HEK293 (cell line): ENCODE data around the gene GBGT1.

ENCODE experiments used
- CTCF ChIA-PET: fragments of 350-600 bp; formaldehyde crosslinking; extraction: SDS; loops from one replicate; lab custom pipeline; 2021; ENCODE audit warnings: antibody characterized with exemption; lab: Yijun Ruan, JAX
- POLR2A ChIA-PET: fragments of 300-600 bp; formaldehyde crosslinking; extraction: SDS; loops from one replicate; lab custom pipeline; 2020; ENCODE audit warnings: antibody characterized with exemption, inconsistent platforms; lab: Yijun Ruan, JAX
- H3K27ac ChIP-seq: fragments of 200-500 bp; sonication (Bioruptor generic); 2 replicates; pipeline ENCODE4 v1.5.1; 2014; ENCODE audit warnings: low read depth, low read length, control low read depth, inconsistent platforms; ENCODE audit errors: extremely low read depth
- H3K36me3 ChIP-seq, 2 experiments: fragments of 200-500 bp in 1 of 2; sonication (Bioruptor generic) in 1 of 2; 1 replicate in 1 of 2; 2 replicates in 1 of 2; pipeline ENCODE4 v1.5.1; 2014 to 2017; ENCODE audit warnings: inconsistent platforms in 2 of 2, low read length in 2 of 2; ENCODE audit not compliant: control insufficient read depth in 2 of 2, insufficient read depth in 1 of 2
- H3K4me1 ChIP-seq: fragments of 200-500 bp; sonication (Bioruptor generic); 2 replicates; pipeline ENCODE4 v1.5.1; 2014; ENCODE audit warnings: mild to moderate bottlenecking, low read length, inconsistent platforms; ENCODE audit not compliant: control insufficient read depth, insufficient read depth
- H3K4me3 ChIP-seq: 2 replicates; pipeline ENCODE4 v1.5.1; 2011; ENCODE audit warnings: low read depth, mild to moderate bottlenecking, control low read depth, low read length, moderate library complexity
- H3K9me3 ChIP-seq: fragments of 200-500 bp; sonication (Bioruptor generic); 2 replicates; pipeline ENCODE4 v1.5.1; 2014; ENCODE audit warnings: low read depth, low read length, inconsistent platforms; ENCODE audit not compliant: control insufficient read depth, insufficient read depth
- GFI1B ChIP-seq: fragments of 450-650 bp; formaldehyde crosslinking; IDR thresholded peaks from 2 replicates; pipeline ENCODE4 v1.5.1; 2016; ENCODE audit warnings: missing biosample characterization, missing genetic modification characterization
- INSM2 ChIP-seq: fragments of 450-650 bp; formaldehyde crosslinking; IDR thresholded peaks from 2 replicates; pipeline ENCODE4 v1.5.1; 2016; ENCODE audit warnings: missing biosample characterization, missing genetic modification characterization
- PRDM2 ChIP-seq: fragments of 450-650 bp; formaldehyde crosslinking; IDR thresholded peaks from 2 replicates; pipeline ENCODE4 v1.5.1; 2016; ENCODE audit warnings: missing biosample characterization, missing genetic modification characterization, borderline replicate concordance
- SCRT2 ChIP-seq: fragments of 450-650 bp; formaldehyde crosslinking; IDR thresholded peaks from 2 replicates; pipeline ENCODE4 v1.5.1; 2016; ENCODE audit warnings: missing biosample characterization, missing genetic modification characterization
- SP7 ChIP-seq: fragments of 450-650 bp; formaldehyde crosslinking; IDR thresholded peaks from 2 replicates; pipeline ENCODE4 v1.5.1; 2016; ENCODE audit warnings: missing biosample characterization, missing genetic modification characterization
- ZFP3 ChIP-seq: fragments of 450-650 bp; formaldehyde crosslinking; IDR thresholded peaks from 2 replicates; pipeline ENCODE4 v1.5.1; 2016; ENCODE audit warnings: low read depth, missing biosample characterization, missing genetic modification characterization
- ZNF132 ChIP-seq: fragments of 450-650 bp; formaldehyde crosslinking; IDR thresholded peaks from 2 replicates; pipeline ENCODE4 v1.5.1; 2017; ENCODE audit warnings: missing biosample characterization, missing genetic modification characterization, borderline replicate concordance
- ZNF133 ChIP-seq: fragments of 450-650 bp; formaldehyde crosslinking; IDR thresholded peaks from 2 replicates; pipeline ENCODE4 v1.5.1; 2016; ENCODE audit warnings: missing biosample characterization, missing genetic modification characterization
- ZNF155 ChIP-seq: fragments of 450-650 bp; formaldehyde crosslinking; IDR thresholded peaks from 2 replicates; pipeline ENCODE4 v1.5.1; 2016; ENCODE audit warnings: missing biosample characterization, missing genetic modification characterization
- ZNF16 ChIP-seq: fragments of 450-650 bp; formaldehyde crosslinking; IDR thresholded peaks from 2 replicates; pipeline ENCODE4 v1.5.1; 2016; ENCODE audit warnings: low read depth, missing biosample characterization, missing genetic modification characterization
- ZNF184 ChIP-seq: fragments of 450-650 bp; IDR thresholded peaks from 2 replicates; pipeline ENCODE4 v1.5.1; 2018; ENCODE audit warnings: missing biosample characterization, mild to moderate bottlenecking, missing genetic modification characterization
- ZNF211 ChIP-seq: fragments of 450-650 bp; formaldehyde crosslinking; IDR thresholded peaks from 2 replicates; pipeline ENCODE4 v1.5.1; 2016; ENCODE audit warnings: low read depth, missing biosample characterization, missing genetic modification characterization
- ZNF214 ChIP-seq: fragments of 450-650 bp; formaldehyde crosslinking; IDR thresholded peaks from 2 replicates; pipeline ENCODE4 v1.5.1; 2017; ENCODE audit warnings: missing biosample characterization, mild to moderate bottlenecking, missing genetic modification characterization, borderline replicate concordance
- ZNF324 ChIP-seq: fragments of 450-650 bp; formaldehyde crosslinking; IDR thresholded peaks from 2 replicates; pipeline ENCODE4 v1.5.1; 2016; ENCODE audit warnings: missing biosample characterization, missing genetic modification characterization
- ZNF423 ChIP-seq: fragments of 450-650 bp; formaldehyde crosslinking; IDR thresholded peaks from 2 replicates; pipeline ENCODE4 v1.5.1; 2016; ENCODE audit warnings: missing biosample characterization, missing genetic modification characterization
- ZNF514 ChIP-seq: fragments of 450-650 bp; formaldehyde crosslinking; IDR thresholded peaks from 2 replicates; pipeline ENCODE4 v1.5.1; 2016; ENCODE audit warnings: missing biosample characterization, missing genetic modification characterization
- ZNF555 ChIP-seq: fragments of 450-650 bp; formaldehyde crosslinking; conservative IDR thresholded peaks from 2 replicates; pipeline ENCODE4 v1.5.1; 2017; ENCODE audit warnings: missing biosample characterization, mild to moderate bottlenecking, missing genetic modification characterization, inconsistent platforms
- ZNF558 ChIP-seq: fragments of 450-650 bp; formaldehyde crosslinking; IDR thresholded peaks from 2 replicates; pipeline ENCODE4 v1.5.1; 2016; ENCODE audit warnings: missing biosample characterization, missing genetic modification characterization
- ZNF624 ChIP-seq: fragments of 450-650 bp; formaldehyde crosslinking; IDR thresholded peaks from 2 replicates; pipeline ENCODE4 v1.5.1; 2017; ENCODE audit warnings: missing biosample characterization, missing genetic modification characterization
- ZNF776 ChIP-seq: fragments of 450-650 bp; formaldehyde crosslinking; IDR thresholded peaks from 2 replicates; pipeline ENCODE4 v1.5.0; 2017; ENCODE audit warnings: missing biosample characterization, missing genetic modification characterization, borderline replicate concordance
- ZNF830 ChIP-seq: fragments of 450-650 bp; IDR thresholded peaks from 2 replicates; pipeline ENCODE4 v1.5.0; 2018; ENCODE audit warnings: missing biosample characterization, missing genetic modification characterization, low read depth, mild to moderate bottlenecking, moderate library complexity
- ZSCAN16 ChIP-seq: fragments of 450-650 bp; formaldehyde crosslinking; IDR thresholded peaks from 2 replicates; pipeline ENCODE4 v1.5.1; 2016; ENCODE audit warnings: missing biosample characterization, missing genetic modification characterization
- TF ChIP-seq, protein P1 (sequence below): fragments of 450-650 bp; formaldehyde crosslinking; IDR thresholded peaks from 2 replicates; pipeline ENCODE4 v1.5.0; 2017; ENCODE audit warnings: missing biosample characterization, missing genetic modification characterization, borderline replicate concordance
- TF ChIP-seq, protein P2 (sequence below): fragments of 450-650 bp; formaldehyde crosslinking; IDR thresholded peaks from 2 replicates; pipeline ENCODE4 v1.5.1; 2016; ENCODE audit warnings: missing biosample characterization, missing genetic modification characterization

The GBGT1 gene

GRCh38 chr9:133166392-133166791, 2.7 kb upstream of the GBGT1 start (continued):
- TF ChIP-seq INSM2 (tag by site-specific recombination) (no peak), ZNF324 (no peak), ZNF155 (no peak), ZNF423 (tag by site-specific recombination) (no peak), ZNF211 (tag by site-specific recombination) (no peak), SCRT2 (tag by site-specific recombination) (no peak), ZNF776 (no peak)
- TF ChIP-seq, protein P1, sequence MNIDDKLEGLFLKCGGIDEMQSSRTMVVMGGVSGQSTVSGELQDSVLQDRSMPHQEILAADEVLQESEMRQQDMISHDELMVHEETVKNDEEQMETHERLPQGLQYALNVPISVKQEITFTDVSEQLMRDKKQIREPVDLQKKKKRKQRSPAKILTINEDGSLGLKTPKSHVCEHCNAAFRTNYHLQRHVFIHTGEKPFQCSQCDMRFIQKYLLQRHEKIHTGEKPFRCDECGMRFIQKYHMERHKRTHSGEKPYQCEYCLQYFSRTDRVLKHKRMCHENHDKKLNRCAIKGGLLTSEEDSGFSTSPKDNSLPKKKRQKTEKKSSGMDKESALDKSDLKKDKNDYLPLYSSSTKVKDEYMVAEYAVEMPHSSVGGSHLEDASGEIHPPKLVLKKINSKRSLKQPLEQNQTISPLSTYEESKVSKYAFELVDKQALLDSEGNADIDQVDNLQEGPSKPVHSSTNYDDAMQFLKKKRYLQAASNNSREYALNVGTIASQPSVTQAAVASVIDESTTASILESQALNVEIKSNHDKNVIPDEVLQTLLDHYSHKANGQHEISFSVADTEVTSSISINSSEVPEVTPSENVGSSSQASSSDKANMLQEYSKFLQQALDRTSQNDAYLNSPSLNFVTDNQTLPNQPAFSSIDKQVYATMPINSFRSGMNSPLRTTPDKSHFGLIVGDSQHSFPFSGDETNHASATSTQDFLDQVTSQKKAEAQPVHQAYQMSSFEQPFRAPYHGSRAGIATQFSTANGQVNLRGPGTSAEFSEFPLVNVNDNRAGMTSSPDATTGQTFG (tag by site-specific recombination) = no peak

- H3K9me3 ChIP-seq = no peaks in the 10 kb centered on the region
- H3K4me3 ChIP-seq = no peak overlapping the region
- H3K27ac ChIP-seq = no peak overlapping the region
- H3K36me3 ChIP-seq = no peaks in the 10 kb centered on the region
- H3K4me1 ChIP-seq = no peaks in the 10 kb centered on the region
- CTCF ChIA-PET = interaction anchor here (2.8 kb wide), 1 partner anchor 16 kb away, joined by 13 read pairs; no protein-coding TSS in a partner anchor
- POLR2A ChIA-PET = no interaction called here
- no peak for TF ChIP-seq ZSCAN16 (tag by site-specific recombination)
- TF ChIP-seq, protein P2, sequence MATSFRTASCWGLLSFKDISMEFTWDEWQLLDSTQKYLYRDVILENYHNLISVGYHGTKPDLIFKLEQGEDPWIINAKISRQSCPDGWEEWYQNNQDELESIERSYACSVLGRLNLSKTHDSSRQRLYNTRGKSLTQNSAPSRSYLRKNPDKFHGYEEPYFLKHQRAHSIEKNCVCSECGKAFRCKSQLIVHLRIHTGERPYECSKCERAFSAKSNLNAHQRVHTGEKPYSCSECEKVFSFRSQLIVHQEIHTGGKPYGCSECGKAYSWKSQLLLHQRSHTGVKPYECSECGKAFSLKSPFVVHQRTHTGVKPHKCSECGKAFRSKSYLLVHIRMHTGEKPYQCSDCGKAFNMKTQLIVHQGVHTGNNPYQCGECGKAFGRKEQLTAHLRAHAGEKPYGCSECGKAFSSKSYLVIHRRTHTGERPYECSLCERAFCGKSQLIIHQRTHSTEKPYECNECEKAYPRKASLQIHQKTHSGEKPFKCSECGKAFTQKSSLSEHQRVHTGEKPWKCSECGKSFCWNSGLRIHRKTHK = no peak
- TF ChIP-seq ZFP3 = no peak
- TF ChIP-seq ZNF16 (tag by site-specific recombination) = no peak
- TF ChIP-seq ZNF624 (tag by site-specific recombination) = no peak
- TF ChIP-seq ZNF184 (tag by site-specific recombination) = no peak
- no peak for TF ChIP-seq ZNF558 (tag by site-specific recombination)
- TF ChIP-seq ZNF555 (tag by site-specific recombination) = no peak
- TF ChIP-seq PRDM2 (tag by site-specific recombination) = no peak
- no peak for TF ChIP-seq ZNF214 (tag by site-specific recombination)
- TF ChIP-seq GFI1B (tag by site-specific recombination) = no peak
- no peak for TF ChIP-seq ZNF514 (tag by site-specific recombination)
- no peak for TF ChIP-seq ZNF830
- no peak for TF ChIP-seq SP7
- TF ChIP-seq ZNF133 (tag by site-specific recombination) = no peak
- TF ChIP-seq ZNF132 (tag by site-specific recombination) = no peak
These were observed 1.7 kb upstream of the GBGT1 start for GRCh38 chr9:133165452-133165730.
